ENCODE data around the gene KIF16B.

DNA sequence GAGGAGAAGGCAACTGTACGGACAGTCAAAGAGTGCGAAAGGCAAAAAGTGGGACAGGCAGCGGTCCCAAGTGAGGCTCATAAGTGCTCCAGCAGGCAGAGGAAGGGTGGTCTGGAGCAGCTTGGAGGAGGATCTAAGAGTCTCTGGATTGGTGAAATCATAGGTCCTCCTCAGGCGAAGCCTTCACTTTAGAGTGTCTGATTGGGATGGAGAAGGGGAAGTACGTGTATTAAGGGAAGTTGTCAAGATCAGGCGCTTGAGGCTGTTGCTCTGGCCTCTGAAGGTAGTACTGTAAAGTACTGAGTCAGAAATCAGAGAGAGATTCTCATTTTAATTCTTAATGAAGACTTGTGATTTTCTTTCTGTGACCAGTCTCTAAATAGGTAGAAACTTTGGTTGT lies 185.6 kb downstream of the KIF16B start:
- TF ChIP-seq ZC3H10 (CRISPR knock-in tag; IDR thresholded peaks at IDR 0.05) (no peak), POU6F1 (CRISPR knock-in tag; IDR thresholded peaks at IDR 0.05; ENCODE audit: borderline replicate concordance, low read depth) (no peak)

Data from SK-N-SH treated with all-trans-retinoic acid at 6 μM for 48 hours (cell line).